Loucy (cell line): ENCODE measurements around the gene BACH2.
A peak's percentile ranks its signal among the peaks of the same experiment; 100 is the strongest.

Experiments
- H2AFZ ChIP-seq: fragments of 200-600 bp; sonication (generic); 2 replicates; pipeline ENCODE4 v1.6.0; 2016; ENCODE audit warnings: antibody characterized with exemption, mild to moderate bottlenecking, low read length, moderate library complexity
- H3F3A ChIP-seq: fragments of 200-600 bp; 2 replicates; pipeline ENCODE4 v1.6.0; 2016; ENCODE audit warnings: antibody characterized with exemption, low read depth, mild to moderate bottlenecking
- H3K27me3 ChIP-seq: fragments of 200-600 bp; sonication (generic); 2 replicates; pipeline ENCODE4 v1.6.1; 2014; ENCODE audit warnings: low read length, mild to moderate bottlenecking; ENCODE audit not compliant: insufficient read depth, poor library complexity, severe bottlenecking
- H3K36me3 ChIP-seq: fragments of 200-600 bp; sonication (generic); 2 replicates; pipeline ENCODE4 v1.6.1; 2016; ENCODE audit warnings: low read length; ENCODE audit not compliant: insufficient read depth
- H3K4me1 ChIP-seq: fragments of 200-600 bp; sonication (generic); 2 replicates; pipeline ENCODE4 v1.5.1; 2014; ENCODE audit warnings: low read length, mild to moderate bottlenecking; ENCODE audit not compliant: insufficient read depth, poor library complexity, severe bottlenecking
- H3K4me2 ChIP-seq: fragments of 200-600 bp; sonication (generic); 2 replicates; pipeline ENCODE4 v1.6.0; 2014; ENCODE audit warnings: antibody characterized with exemption, low read length, low read depth, mild to moderate bottlenecking; ENCODE audit not compliant: poor library complexity, severe bottlenecking
- H3K4me3 ChIP-seq: fragments of 200-600 bp; sonication (generic); 2 replicates; pipeline ENCODE4 v1.5.1; 2014; ENCODE audit warnings: low read length, mild to moderate bottlenecking, mixed read lengths; ENCODE audit not compliant: poor library complexity, severe bottlenecking
- H3K79me2 ChIP-seq: fragments of 200-600 bp; sonication (generic); 2 replicates; pipeline ENCODE4 v1.6.1; 2014; ENCODE audit warnings: low read length; ENCODE audit not compliant: insufficient read depth
- H3K9ac ChIP-seq: fragments of 200-600 bp; sonication (generic); 2 replicates; pipeline ENCODE4 v1.6.0; 2014; ENCODE audit warnings: mild to moderate bottlenecking, low read depth, low read length, moderate library complexity; ENCODE audit not compliant: poor library complexity, severe bottlenecking
- H3K9me2 ChIP-seq: fragments of 200-600 bp; sonication (generic); replicated peaks from 2 replicates; pipeline ENCODE4 v1.6.1; 2016; ENCODE audit warnings: low read depth, low read length, mixed read lengths
- H3K9me3 ChIP-seq: fragments of 200-600 bp; sonication (generic); 2 replicates; pipeline ENCODE4 v1.6.1; 2014; ENCODE audit warnings: mild to moderate bottlenecking, antibody characterized with exemption, low read length, low read depth; ENCODE audit not compliant: insufficient read depth
- H4K20me1 ChIP-seq: fragments of 200-600 bp; sonication (generic); 2 replicates; pipeline ENCODE4 v1.6.0; 2014; ENCODE audit warnings: antibody characterized with exemption, low read length, mild to moderate bottlenecking; ENCODE audit not compliant: insufficient read depth, poor library complexity, severe bottlenecking
- EZH2phosphoT487 ChIP-seq: fragments of 200-600 bp; IDR thresholded peaks from 2 replicates; pipeline ENCODE4 v1.6.1; 2018; ENCODE audit warnings: antibody characterized with exemption, mild to moderate bottlenecking, moderate library complexity, borderline replicate concordance
- TF ChIP-seq, protein P1 (sequence below): fragments of 200-600 bp; sonication (generic); conservative IDR thresholded peaks from 2 replicates; pipeline ENCODE4 v1.5.1; 2014; ENCODE audit warnings: mild to moderate bottlenecking, antibody characterized with exemption, low read length

Gene BACH2

DNA sequence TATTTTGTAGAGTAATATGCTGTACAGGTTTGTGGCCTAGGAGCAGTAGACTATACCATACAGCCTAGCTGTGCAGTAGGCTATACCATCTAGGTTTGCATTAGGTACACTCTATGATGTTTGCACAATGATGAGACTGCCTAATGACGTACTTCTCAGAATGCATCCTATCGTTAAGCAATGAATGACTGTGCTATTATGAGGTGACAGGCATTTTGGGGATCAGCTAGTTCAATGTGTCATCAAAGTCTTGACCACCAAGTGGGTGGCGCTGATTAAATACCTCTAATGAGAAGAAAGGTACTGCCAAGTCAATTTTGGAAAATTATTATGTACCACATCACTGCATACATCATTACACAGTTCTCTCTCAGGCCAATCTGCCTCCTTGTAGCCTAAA lies 190.2 kb downstream of the BACH2 start:
- H3K27me3 ChIP-seq, result no peaks in the 10 kb centered on the region
- peak overlapping the region; percentile 41 for H3K4me2 ChIP-seq
- H3F3A ChIP-seq, result no peaks in the 10 kb centered on the region
- peak overlapping the region; percentile 1 for H3K9ac ChIP-seq
- no peaks in the 10 kb centered on the region for H3K9me2 ChIP-seq
- H3K4me1 ChIP-seq, result peaks cover 47% of the 10 kb centered on the region
- H3K4me3 ChIP-seq, result no peak overlapping the region
- H3K36me3 ChIP-seq, result peaks cover 5% of the 10 kb centered on the region; the same call in 1 of the 2 replicates
- TF ChIP-seq, protein P1, sequence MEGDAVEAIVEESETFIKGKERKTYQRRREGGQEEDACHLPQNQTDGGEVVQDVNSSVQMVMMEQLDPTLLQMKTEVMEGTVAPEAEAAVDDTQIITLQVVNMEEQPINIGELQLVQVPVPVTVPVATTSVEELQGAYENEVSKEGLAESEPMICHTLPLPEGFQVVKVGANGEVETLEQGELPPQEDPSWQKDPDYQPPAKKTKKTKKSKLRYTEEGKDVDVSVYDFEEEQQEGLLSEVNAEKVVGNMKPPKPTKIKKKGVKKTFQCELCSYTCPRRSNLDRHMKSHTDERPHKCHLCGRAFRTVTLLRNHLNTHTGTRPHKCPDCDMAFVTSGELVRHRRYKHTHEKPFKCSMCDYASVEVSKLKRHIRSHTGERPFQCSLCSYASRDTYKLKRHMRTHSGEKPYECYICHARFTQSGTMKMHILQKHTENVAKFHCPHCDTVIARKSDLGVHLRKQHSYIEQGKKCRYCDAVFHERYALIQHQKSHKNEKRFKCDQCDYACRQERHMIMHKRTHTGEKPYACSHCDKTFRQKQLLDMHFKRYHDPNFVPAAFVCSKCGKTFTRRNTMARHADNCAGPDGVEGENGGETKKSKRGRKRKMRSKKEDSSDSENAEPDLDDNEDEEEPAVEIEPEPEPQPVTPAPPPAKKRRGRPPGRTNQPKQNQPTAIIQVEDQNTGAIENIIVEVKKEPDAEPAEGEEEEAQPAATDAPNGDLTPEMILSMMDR, result no peak
- TF ChIP-seq EZH2phosphoT487, result no peak
- H4K20me1 ChIP-seq, result no peaks in the 10 kb centered on the region
- H2AFZ ChIP-seq, result no peak overlapping the region
- H3K79me2 ChIP-seq, result 0 out of 2 replicates have a peak, but pooled peaks cover 9% of the 10 kb centered on the region
- no peaks in the 10 kb centered on the region for H3K9me3 ChIP-seq

DNA sequence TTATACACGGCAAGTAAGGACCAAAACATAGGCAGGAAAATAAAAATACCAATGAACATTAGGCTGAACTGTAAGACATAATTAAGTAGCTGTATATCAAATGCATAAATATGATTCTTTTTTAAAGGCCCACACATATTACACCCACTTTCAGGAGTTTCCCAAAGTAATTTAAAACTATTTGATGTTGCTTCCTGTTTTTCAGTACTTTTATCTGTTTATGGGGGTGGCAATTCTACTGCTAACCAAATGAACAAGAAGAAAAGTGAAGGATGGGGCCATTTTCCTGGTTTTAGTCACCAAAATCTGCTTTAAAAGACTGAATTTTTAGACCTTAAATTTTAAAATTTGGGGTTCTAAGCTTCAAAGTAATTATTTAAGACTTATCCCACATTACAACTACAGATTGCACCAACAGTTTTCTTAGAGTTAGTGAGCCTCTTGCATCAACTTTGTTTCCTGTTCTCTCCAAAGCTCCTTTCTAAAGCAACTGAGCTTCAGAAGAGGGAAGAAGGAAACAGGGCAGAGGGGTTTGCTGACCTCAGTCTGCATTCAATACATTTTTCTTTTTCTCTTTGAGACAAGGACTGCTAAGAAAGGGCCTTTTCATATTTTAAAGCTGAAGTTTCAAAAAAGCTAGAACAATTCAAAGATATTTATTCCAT lies 191.0 kb downstream of the BACH2 start:
- Histone ChIP-seq H3K9me2 (no peaks in the 10 kb centered on the region), H3K27me3 (no peaks in the 10 kb centered on the region), H3F3A (no peaks in the 10 kb centered on the region), H4K20me1 (no peaks in the 10 kb centered on the region), H3K4me1 (peaks cover 39% of the 10 kb centered on the region), H3K79me2 (0 out of 2 replicates have a peak, but pooled peaks cover 9% of the 10 kb centered on the region), H3K4me2 (peak overlapping the region; percentile 41), H3K9me3 (no peaks in the 10 kb centered on the region), H3K4me3 (no peak overlapping the region), H3K36me3 (peaks cover 5% of the 10 kb centered on the region; the same call in 1 of the 2 replicates), H2AFZ (no peak overlapping the region), H3K9ac (peak overlapping the region; percentile 1)
- TF ChIP-seq, protein P1, result no peak
- TF ChIP-seq EZH2phosphoT487, result no peak

DNA sequence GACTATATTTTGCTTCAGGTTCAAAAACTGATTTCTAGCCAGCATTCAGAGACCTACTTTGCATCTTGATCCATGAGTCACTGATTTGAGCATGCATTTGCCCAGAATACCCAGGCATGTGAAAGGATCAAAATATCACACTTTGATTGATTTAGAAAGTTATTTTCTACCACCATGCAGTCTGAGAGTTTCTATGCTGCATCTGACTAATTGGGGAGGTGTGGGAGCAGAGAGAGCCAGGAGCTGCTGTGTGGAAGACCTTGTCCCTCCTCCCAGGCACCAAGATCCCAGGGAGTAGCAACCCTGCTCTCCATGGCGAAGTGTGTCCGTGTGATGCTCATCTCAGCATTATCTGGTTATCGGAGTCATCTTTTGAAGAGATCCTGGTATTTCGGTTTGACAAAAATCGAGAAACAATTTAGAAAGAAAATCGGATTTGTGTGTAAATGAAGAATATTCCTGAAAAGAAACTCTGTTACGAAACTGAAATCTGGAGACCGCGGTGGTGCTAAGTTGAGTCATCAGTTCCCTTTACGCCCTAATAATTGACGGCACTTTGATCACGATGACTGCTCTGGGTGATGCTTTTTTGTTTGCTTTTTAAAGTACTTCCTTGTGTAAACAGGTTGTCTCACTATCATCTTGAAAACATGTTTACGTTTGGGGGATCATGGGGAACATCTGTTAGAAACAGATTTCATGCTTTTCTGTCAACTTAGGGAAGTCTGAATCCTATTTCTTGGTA lies 193.4 kb downstream of the BACH2 start:
- TF ChIP-seq EZH2phosphoT487, result no peak
- TF ChIP-seq, protein P1, result no peak
- no peaks in the 10 kb centered on the region for H4K20me1 ChIP-seq
- no peaks in the 10 kb centered on the region for H3K27me3 ChIP-seq
- H3K79me2 ChIP-seq, result 0 out of 2 replicates have a peak, but pooled peaks cover 8% of the 10 kb centered on the region
- no peak overlapping the region for H3K9ac ChIP-seq
- no peak overlapping the region for H3K4me2 ChIP-seq
- no peaks in the 10 kb centered on the region for H3K9me2 ChIP-seq
- H3K4me1 ChIP-seq, result peaks cover 35% of the 10 kb centered on the region
- H3K36me3 ChIP-seq, result peaks cover 5% of the 10 kb centered on the region; the same call in 1 of the 2 replicates
- no peaks in the 10 kb centered on the region for H3F3A ChIP-seq
- no peak overlapping the region for H3K4me3 ChIP-seq
- no peaks in the 10 kb centered on the region for H3K9me3 ChIP-seq
- no peak overlapping the region for H2AFZ ChIP-seq
